ENCODE results near the gene OR11H7.
"Not testable (repeated sequence)": the region's sequence is repeated elsewhere in the genome, so short reads cannot be mapped to it uniquely, and the experiment has no call there.

DNA sequence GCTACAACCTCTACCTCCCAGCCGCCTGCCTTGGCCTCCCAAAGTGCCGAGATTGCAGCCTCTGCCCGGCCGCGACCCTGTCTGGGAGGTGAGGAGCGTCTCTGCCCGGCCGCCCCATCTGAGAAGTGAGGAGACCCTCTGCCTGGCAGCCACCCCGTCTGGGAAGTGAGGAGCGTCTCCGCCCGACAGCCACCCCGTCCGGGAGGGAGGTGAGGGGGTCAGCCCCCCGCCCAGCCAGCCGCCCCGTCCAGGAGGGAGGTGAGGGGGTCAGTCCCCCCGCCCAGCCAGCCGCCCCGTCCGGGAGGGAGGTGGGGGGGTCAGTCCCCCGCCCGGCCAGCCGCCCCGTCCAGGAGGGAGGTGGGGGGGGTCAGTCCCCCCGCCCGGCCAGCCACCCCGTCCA is 16.4 kb upstream of the OR11H7 start:
- TF ChIP-seq CTCF, EP300 (IDR thresholded peaks at IDR 0.05): not testable (repeated sequence)
